HepG2 (cell line): ENCODE measurements around the gene CLDN15. TPM values are rescaled to one million over a fixed set of nuclear protein-coding genes. Genes with fewer than 3 reads are reported as not detected.

Experiments used
- ATAC-seq: fragments of 200-7000 bp; cut with Tn5 transposase; 3 replicates; pipeline ENCODE4 v1.9.1; 2020; ENCODE audit warnings: mild to moderate bottlenecking, moderate library complexity
- BruUV-seq: library from RNA; stranded (reverse); fragments of 400-500 nt; replicated peaks from 2 replicates; lab custom pipeline; 2021; lab: Mats Ljungman, UMichigan
- CTCF ChIA-PET: fragments of 300-600 bp; formaldehyde crosslinking; extraction: SDS; loops from one replicate; lab custom pipeline; 2021; ENCODE audit warnings: low total read pairs, inconsistent platforms, low intra/inter-chr PET ratio; lab: Yijun Ruan, JAX
- POLR2A ChIA-PET: fragments of 350-600 bp; sonication (Branson Sonifier 250); formaldehyde crosslinking; loops from one replicate; lab custom pipeline; 2020; ENCODE audit warnings: antibody characterized with exemption, inconsistent platforms; lab: Yijun Ruan, JAX
- DNase-seq: peaks from one replicate; pipeline ENCODE4 v3.0.0-alpha.2; 2015; ENCODE audit warnings: low spot score
- FAIRE-seq: peaks from 3 replicates; lab custom pipeline; 2011; peaks lifted over from hg19 to GRCh38; lab: Jason Lieb, UNC
- H2AFZ ChIP-seq: one replicate; pipeline ENCODE4 v1.6.1; 2011; ENCODE audit warnings: low read length, inconsistent platforms
- H3K27ac ChIP-seq: fragments of 300-600 bp; 3 replicates; pipeline ENCODE4 v1.8.0; 2011; ENCODE audit warnings: mixed run types, mild to moderate bottlenecking, mixed read lengths, low read length, inconsistent platforms; ENCODE audit not compliant: insufficient read depth; ENCODE audit errors: extremely low read length
- H3K27me3 ChIP-seq, 2 experiments: fragments of 200-600 bp in 1 of 2; 2 replicates in 1 of 2; 3 replicates in 1 of 2; pipeline versions ENCODE4 v1.6.0 to v1.8.0; 2011; ENCODE audit warnings: low read length in 2 of 2, mild to moderate bottlenecking in 2 of 2, moderate library complexity in 2 of 2, inconsistent platforms in 1 of 2; ENCODE audit not compliant: insufficient read depth in 2 of 2, control insufficient read depth in 1 of 2
- H3K36me3 ChIP-seq, 2 experiments: fragments of 200-600 bp in 1 of 2; replicated peaks in 1 of 2; 2 replicates in 1 of 2; 3 replicates in 1 of 2; pipeline versions ENCODE4 v1.5.1 to v1.8.0; 2011; ENCODE audit warnings: low read length in 2 of 2, inconsistent platforms in 1 of 2; ENCODE audit not compliant: insufficient read depth in 2 of 2, control insufficient read depth in 1 of 2
- H3K4me1 ChIP-seq: 2 replicates; pipeline ENCODE4 v1.5.1; 2012; ENCODE audit warnings: low read length, inconsistent platforms; ENCODE audit not compliant: insufficient read depth
- H3K4me2 ChIP-seq: 2 replicates; pipeline ENCODE4 v1.6.0; 2011; ENCODE audit warnings: low read depth, low read length, inconsistent platforms
- H3K4me3 ChIP-seq, 3 experiments: fragments of 200-600 bp in 1 of 3; sonication (generic), shearing (Covaris generic) in 1 of 3; replicated peaks in 1 of 3; 2 replicates each; pipeline ENCODE4 v1.5.1; 2011 to 2016; ENCODE audit warnings: low read length in 3 of 3, inconsistent platforms in 2 of 3, low read depth in 2 of 3, mild to moderate bottlenecking in 2 of 3, control low read depth in 1 of 3, mixed read lengths in 1 of 3; ENCODE audit not compliant: insufficient read depth in 1 of 3
- H3K79me2 ChIP-seq: one replicate; pipeline ENCODE4 v1.6.1; 2011; ENCODE audit warnings: low read length, inconsistent platforms; ENCODE audit not compliant: insufficient read depth
- H3K9ac ChIP-seq: 2 replicates; pipeline ENCODE4 v1.6.0; 2011; ENCODE audit warnings: mild to moderate bottlenecking, low read depth, low read length, inconsistent platforms; ENCODE audit not compliant: insufficient read depth
- H3K9me3 ChIP-seq: 2 replicates; pipeline ENCODE4 v1.5.1; 2012; ENCODE audit warnings: mild to moderate bottlenecking, low read length
- H4K20me1 ChIP-seq: 2 replicates; pipeline ENCODE4 v1.6.0; 2011; ENCODE audit warnings: inconsistent platforms, mild to moderate bottlenecking, low read length, moderate library complexity; ENCODE audit not compliant: insufficient read depth
- CCDC6 ChIP-seq: sonication (generic); formaldehyde crosslinking; IDR thresholded peaks from 2 replicates; pipeline ENCODE4 v1.8.1; 2022; ENCODE audit warnings: mild to moderate bottlenecking, missing genetic modification reagents, moderate library complexity
- CENPT ChIP-seq: sonication (generic); formaldehyde crosslinking; IDR thresholded peaks from 2 replicates; pipeline ENCODE4 v1.8.0; 2022; ENCODE audit warnings: low read depth, mild to moderate bottlenecking, moderate library complexity, missing genetic modification reagents
- EP300 ChIP-seq, 3 experiments: sonication (generic) in 1 of 3; formaldehyde crosslinking in 1 of 3; IDR thresholded peaks; 2 replicates each; pipeline versions ENCODE4 v1.5.1 to v1.6.1; 2011 to 2020; ENCODE audit warnings: low read depth in 2 of 3, low read length in 2 of 3, borderline replicate concordance in 1 of 3, improper control_type of control experiment in 1 of 3, mild to moderate bottlenecking in 1 of 3, missing genetic modification reagents in 1 of 3, moderate library complexity in 1 of 3
- HDAC1 ChIP-seq: sonication (generic); formaldehyde crosslinking; IDR thresholded peaks from 2 replicates; pipeline ENCODE4 v1.5.1; 2020; ENCODE audit warnings: mild to moderate bottlenecking, missing genetic modification reagents
- ISX ChIP-seq: sonication (generic); formaldehyde crosslinking; conservative IDR thresholded peaks from 2 replicates; pipeline ENCODE4 v1.5.0; 2020; ENCODE audit warnings: missing genetic modification reagents
- MEIS1 ChIP-seq: sonication (generic); formaldehyde crosslinking; IDR thresholded peaks from 2 replicates; pipeline ENCODE4 v1.9.0; 2021; ENCODE audit warnings: mild to moderate bottlenecking, missing genetic modification reagents, moderate library complexity, borderline replicate concordance
- NFE2L1 ChIP-seq: sonication (generic); formaldehyde crosslinking; IDR thresholded peaks from 2 replicates; pipeline ENCODE4 v1.4.0; 2020; ENCODE audit warnings: missing genetic modification reagents, mild to moderate bottlenecking, borderline replicate concordance
- PAWR ChIP-seq: sonication (generic); formaldehyde crosslinking; IDR thresholded peaks from 2 replicates; pipeline ENCODE4 v1.4.0; 2020; ENCODE audit warnings: missing genetic modification reagents, mild to moderate bottlenecking, borderline replicate concordance
- RARA ChIP-seq: IDR thresholded peaks from 2 replicates; pipeline ENCODE4 v1.6.1; 2016; ENCODE audit warnings: missing genetic modification reagents, missing compliant biosample characterization
- SMARCC2 ChIP-seq: fragments of 450-650 bp; IDR thresholded peaks from 2 replicates; pipeline ENCODE4 v1.6.1; 2017; ENCODE audit warnings: antibody characterized with exemption, mild to moderate bottlenecking
- TCF7 ChIP-seq: sonication (generic); IDR thresholded peaks from 2 replicates; pipeline ENCODE4 v1.6.1; 2016; ENCODE audit warnings: antibody characterized with exemption, low read depth
- USF2 ChIP-seq, 2 experiments: sonication (generic) in 1 of 2; formaldehyde crosslinking in 1 of 2; IDR thresholded peaks; 2 replicates each; pipeline versions ENCODE4 v1.5.1 to v1.6.1; 2011 to 2020; ENCODE audit warnings: borderline replicate concordance in 1 of 2, low read depth in 1 of 2, low read length in 1 of 2, mild to moderate bottlenecking in 1 of 2, missing genetic modification reagents in 1 of 2, moderate library complexity in 1 of 2
- ZBTB21 ChIP-seq: sonication (generic); formaldehyde crosslinking; IDR thresholded peaks from 2 replicates; pipeline ENCODE4 v1.4.0; 2020; ENCODE audit warnings: missing genetic modification reagents
- ZFP62 ChIP-seq: sonication (generic); formaldehyde crosslinking; IDR thresholded peaks from 2 replicates; pipeline ENCODE4 v1.4.0; 2020; ENCODE audit warnings: missing genetic modification reagents
- ZNF296 ChIP-seq: sonication (generic); formaldehyde crosslinking; conservative IDR thresholded peaks from 2 replicates; pipeline ENCODE4 v1.5.0; 2020; ENCODE audit warnings: mild to moderate bottlenecking, missing genetic modification reagents
- ZNF609 ChIP-seq: sonication (generic); formaldehyde crosslinking; IDR thresholded peaks from 2 replicates; pipeline ENCODE4 v1.4.0; 2020; ENCODE audit warnings: mild to moderate bottlenecking, missing genetic modification reagents, borderline replicate concordance
- ZNF883 ChIP-seq: sonication (generic); formaldehyde crosslinking; IDR thresholded peaks from 2 replicates; pipeline ENCODE4 v1.5.1; 2020; ENCODE audit warnings: mild to moderate bottlenecking, missing genetic modification reagents; ENCODE audit errors: not compliant biosample characterization
- ZSCAN12 ChIP-seq: sonication (generic); formaldehyde crosslinking; IDR thresholded peaks from 2 replicates; pipeline ENCODE4 v1.9.0; 2021; ENCODE audit warnings: mild to moderate bottlenecking, missing genetic modification reagents
- ZSCAN9 ChIP-seq: IDR thresholded peaks from 2 replicates; pipeline ENCODE4 v1.6.1; 2016; ENCODE audit warnings: borderline replicate concordance
- WGBS: methylation state at CpG from one replicate; pipeline ENCODE4 v1.1.6; 2017; ENCODE audit warnings: low lambda C conversion rate; 5-methylcytosine and 5-hydroxymethylcytosine counted together
- in situ Hi-C: cut with HindIII; loops from 2 replicates; pipeline ENCODE4 v1.10.0; 2017; ENCODE audit warnings: low pct_unique_long_range_greater_than_20kb; ENCODE audit not compliant: extremely low pct_ligation_motif_present
- intact Hi-C: fragments of 100-400 bp; cut with micrococcal nuclease; formaldehyde crosslinking; loops from one replicate; pipeline ENCODE4 v1.10.0; 2022; ENCODE audit not compliant: unreplicated experiment
- polyA plus RNA-seq, 8 experiments: library from polyadenylated mRNA; depleted of rRNA in 3 of 8; stranded (reverse) in 7 of 8; unstranded in 1 of 8; fragments of >200 nt; fragmentation: Illumina TruSeq in 4 of 8; extraction: Trizol in 4 of 8; gene quantifications; 2 replicates each; pipeline versions ENCODE4 v1.2.1 to v1.2.3, GENCODE V29; 2011 to 2016; ENCODE audit warnings: low read depth in 4 of 8, missing spikeins in 1 of 8, mixed read lengths in 1 of 8; ENCODE audit not compliant: insufficient read depth in 1 of 8
- total RNA-seq, 5 experiments: library from RNA; depleted of rRNA; stranded (reverse); fragments of >200 nt; fragmentation: Illumina TruSeq; extraction: Trizol; gene quantifications; 2 replicates each; pipeline ENCODE4 v1.2.3, GENCODE V29; 2016; ENCODE audit warnings: low read depth in 1 of 5

The CLDN15 gene
- total and polyA plus RNA-seq, 2 of the 13 experiments (the other 11 are each of a cell fraction or from before 2014, with no cell fraction given) = 7.1 to 17.8 TPM

- no peaks in the 10 kb centered on the region for H3K79me2 ChIP-seq
- no peak overlapping the region for H3K4me3 ChIP-seq
- BruUV-seq = no TSS peak
- ChIA-PET CTCF (no interaction called here), POLR2A (no interaction called here)
- in situ Hi-C loops = loop anchor here (5.0 to 25.0 kb wide), 2 partner anchors 398 to 1303 kb away; partner anchors contain the start of genes ACHE, SRRT and UFSP1
- H3K36me3 ChIP-seq = no peaks in the 10 kb centered on the region
- 58% methylated on average over 9 of the region's 9 CpGs for WGBS
- H3K27ac ChIP-seq = no peak overlapping the region
- peaks cover 20% of the 10 kb centered on the region for H3K4me1 ChIP-seq
- no peak overlapping the region for H3K9ac ChIP-seq
- no peak overlapping the region for H2AFZ ChIP-seq
- H3K27me3 ChIP-seq = no peaks in the 10 kb centered on the region
- H3K4me2 ChIP-seq = no peak overlapping the region
- ATAC-seq = no peak
- DNase-seq = no peak
- H3K9me3 ChIP-seq = no peaks in the 10 kb centered on the region
- intact Hi-C loops = no loop called here
- FAIRE-seq = no peak
- H4K20me1 ChIP-seq = no peaks in the 10 kb centered on the region
- TF ChIP-seq ZNF883 (no peak), EP300 (IDR thresholded peaks at IDR 0.05; ENCODE audit: low read depth in 2 of 2, low read length in 2 of 2) (no peak), EP300 (CRISPR knock-in tag; IDR thresholded peaks at IDR 0.05; ENCODE audit: borderline replicate concordance) (no peak), PAWR (CRISPR knock-in tag) (no peak), CENPT (no peak), USF2 (IDR thresholded peaks at IDR 0.05; ENCODE audit: low read depth, low read length) (no peak), USF2 (CRISPR knock-in tag; IDR thresholded peaks at IDR 0.05; ENCODE audit: borderline replicate concordance) (no peak), ZSCAN9 (no peak), MEIS1 (no peak), ZNF609 (CRISPR knock-in tag) (no peak), ZSCAN12 (no peak), SMARCC2 (no peak), ISX (no peak), RARA (CRISPR knock-in tag) (no peak), HDAC1 (no peak), ZNF296 (CRISPR knock-in tag) (no peak), CCDC6 (CRISPR knock-in tag) (no peak), ZBTB21 (CRISPR knock-in tag) (no peak), NFE2L1 (CRISPR knock-in tag) (no peak), TCF7 (no peak), ZFP62 (CRISPR knock-in tag) (no peak)
Measured at GRCh38 chr7:101285171-101285570, 47.6 kb upstream of the CLDN15 start.
